Suprapubic skin (tissue), 4 donors: Measurements from ENCODE around the gene CREB3L1. TPM values are rescaled to one million over a fixed set of nuclear protein-coding genes. Genes with fewer than 3 reads are reported as not detected.

ENCODE experiments used
- DNase-seq, 2 donors: peaks; one replicate each; pipeline ENCODE4 v3.0.0-alpha.2; 2019; ENCODE audit warnings: low spot score in 2 of 2
- H3K27ac ChIP-seq: fragments of 200-600 bp; sonication (generic); one replicate; pipeline ENCODE4 v1.5.1; 2019
- H3K27me3 ChIP-seq: fragments of 200-600 bp; sonication (generic); one replicate; pipeline ENCODE4 v1.5.1; 2019
- H3K36me3 ChIP-seq: fragments of 200-600 bp; sonication (generic); one replicate; pipeline ENCODE4 v1.5.1; 2019
- H3K4me1 ChIP-seq: fragments of 200-600 bp; sonication (generic); one replicate; pipeline ENCODE4 v1.5.1; 2019
- H3K4me3 ChIP-seq: fragments of 200-600 bp; sonication (generic); one replicate; pipeline ENCODE4 v1.5.1; 2019; ENCODE audit warnings: mild to moderate bottlenecking
- H3K9me3 ChIP-seq: fragments of 200-600 bp; sonication (generic); one replicate; pipeline ENCODE4 v1.5.1; 2019
- EP300 ChIP-seq: sonication (generic); formaldehyde crosslinking; IDR thresholded peaks from one replicate; pipeline ENCODE4 v1.6.1; 2017; ENCODE audit warnings: antibody characterized with exemption
- POLR2A ChIP-seq, 2 donors: fragments of 450-650 bp; IDR thresholded peaks; one replicate each; pipeline ENCODE4 v1.6.1; 2017; ENCODE audit warnings: antibody characterized with exemption in 2 of 2, mild to moderate bottlenecking in 2 of 2, moderate library complexity in 2 of 2
- POLR2AphosphoS5 ChIP-seq, 3 donors: sonication (generic); formaldehyde crosslinking; IDR thresholded peaks; one replicate each; pipeline ENCODE4 v1.6.1; 2017; ENCODE audit warnings: antibody characterized with exemption in 3 of 3
- WGBS: methylation state at CpG from one replicate; pipeline ENCODE4 v1.1.5; 2018; 5-methylcytosine and 5-hydroxymethylcytosine counted together
- total RNA-seq, 4 donors: library from RNA; depleted of rRNA; stranded (reverse); fragments of >200 nt; gene quantifications; one replicate each; pipeline ENCODE4 v1.1.0, GENCODE V29; 2016
- TF ChIP-seq, protein P1 (sequence below), 2 donors: fragments of 200-600 bp in 1 of 2; fragments of 450-650 bp in 1 of 2; sonication (generic) in 1 of 2; IDR thresholded peaks; one replicate each; pipeline ENCODE4 v1.5.1; 2016 to 2019; ENCODE audit warnings: antibody characterized with exemption in 2 of 2, mild to moderate bottlenecking in 1 of 2, moderate library complexity in 1 of 2

Gene CREB3L1
- total RNA-seq, 4 donors from 2014 or later: 0.79 to 2.3 (median 1.5) TPM

GRCh38 chr11:46291441-46292150, 14.1 kb downstream of the CREB3L1 start:
- Histone ChIP-seq H3K36me3 (no peaks in the 10 kb centered on the region), H3K4me1 (peaks cover 61% of the 10 kb centered on the region), H3K27me3 (peaks cover 4% of the 10 kb centered on the region), H3K4me3 (no peak overlapping the region), H3K27ac (peak overlapping the region; percentile 24), H3K9me3 (no peaks in the 10 kb centered on the region)
- TF ChIP-seq EP300 (no peak), POLR2A (IDR thresholded peaks at IDR 0.05) (no peak), POLR2AphosphoS5 (IDR thresholded peaks at IDR 0.05) (no peak)
- TF ChIP-seq, protein P1, sequence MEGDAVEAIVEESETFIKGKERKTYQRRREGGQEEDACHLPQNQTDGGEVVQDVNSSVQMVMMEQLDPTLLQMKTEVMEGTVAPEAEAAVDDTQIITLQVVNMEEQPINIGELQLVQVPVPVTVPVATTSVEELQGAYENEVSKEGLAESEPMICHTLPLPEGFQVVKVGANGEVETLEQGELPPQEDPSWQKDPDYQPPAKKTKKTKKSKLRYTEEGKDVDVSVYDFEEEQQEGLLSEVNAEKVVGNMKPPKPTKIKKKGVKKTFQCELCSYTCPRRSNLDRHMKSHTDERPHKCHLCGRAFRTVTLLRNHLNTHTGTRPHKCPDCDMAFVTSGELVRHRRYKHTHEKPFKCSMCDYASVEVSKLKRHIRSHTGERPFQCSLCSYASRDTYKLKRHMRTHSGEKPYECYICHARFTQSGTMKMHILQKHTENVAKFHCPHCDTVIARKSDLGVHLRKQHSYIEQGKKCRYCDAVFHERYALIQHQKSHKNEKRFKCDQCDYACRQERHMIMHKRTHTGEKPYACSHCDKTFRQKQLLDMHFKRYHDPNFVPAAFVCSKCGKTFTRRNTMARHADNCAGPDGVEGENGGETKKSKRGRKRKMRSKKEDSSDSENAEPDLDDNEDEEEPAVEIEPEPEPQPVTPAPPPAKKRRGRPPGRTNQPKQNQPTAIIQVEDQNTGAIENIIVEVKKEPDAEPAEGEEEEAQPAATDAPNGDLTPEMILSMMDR (IDR thresholded peaks at IDR 0.05): no peak
- DNase-seq: no peak
- WGBS: 47% methylated on average over 10 of the region's 10 CpGs

DNA sequence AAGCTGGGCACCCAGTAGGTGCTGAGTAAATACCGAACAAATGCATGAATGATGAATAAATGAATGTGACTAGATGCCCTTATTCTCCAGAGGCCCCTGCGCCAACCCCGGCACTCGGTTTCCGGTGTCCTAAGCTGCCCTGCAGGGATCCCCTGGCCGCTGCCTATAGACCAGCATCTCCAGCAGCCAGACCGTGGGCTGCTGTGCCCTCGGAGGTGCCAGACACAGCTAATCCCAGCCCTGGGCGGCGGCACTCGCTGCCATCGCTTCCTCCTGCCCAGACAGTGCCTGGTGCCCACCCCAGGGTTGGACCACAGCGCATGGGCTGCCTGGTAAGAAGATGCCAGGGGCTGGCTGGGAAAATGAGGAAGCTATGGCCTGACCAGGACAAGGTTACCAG, 15.6 kb downstream of the CREB3L1 start:
- peaks cover 70% of the 10 kb centered on the region for H3K4me1 ChIP-seq

DNA sequence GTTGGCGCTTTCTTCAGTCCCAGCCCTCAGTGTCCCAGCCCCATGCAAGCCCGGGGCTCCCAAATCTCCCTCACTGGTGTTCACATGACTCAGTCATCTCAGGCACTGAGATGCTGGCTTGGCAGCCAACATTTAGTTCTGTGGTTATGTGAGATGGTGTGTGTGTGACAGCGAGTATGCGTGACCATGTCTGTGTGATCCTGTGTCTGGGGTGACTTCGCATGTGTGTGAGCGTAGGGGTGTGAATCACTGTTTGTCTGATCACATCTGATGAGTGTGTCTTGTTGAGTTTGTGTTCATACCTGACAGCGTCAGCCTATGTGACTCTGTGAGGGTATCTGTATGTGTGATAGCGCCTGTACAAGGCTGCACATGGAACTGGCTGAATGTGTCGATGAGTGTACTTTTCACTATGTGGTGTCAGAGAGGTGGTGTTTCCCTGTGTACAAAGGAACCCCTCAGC, 16.2 kb downstream of the CREB3L1 start:
- WGBS: 80% methylated on average over 8 of the region's 9 CpGs
- Histone ChIP-seq H3K27ac (peak overlapping the region; percentile 76), H3K9me3 (no peaks in the 10 kb centered on the region), H3K4me3 (no peak overlapping the region), H3K4me1 (peaks cover 70% of the 10 kb centered on the region), H3K27me3 (peaks cover 5% of the 10 kb centered on the region), H3K36me3 (no peaks in the 10 kb centered on the region)
- no peak for DNase-seq
- TF ChIP-seq, protein P1 (IDR thresholded peaks at IDR 0.05): no peak
- peak in 1 of 3 donors; percentile 48 for TF ChIP-seq POLR2AphosphoS5 (IDR thresholded peaks at IDR 0.05)

More for the DNA sequence above, 15.6 kb downstream of the CREB3L1 start:
- Histone ChIP-seq H3K27ac (peak overlapping the region; percentile 7), H3K9me3 (no peaks in the 10 kb centered on the region), H3K36me3 (no peaks in the 10 kb centered on the region), H3K4me3 (no peak overlapping the region), H3K27me3 (peaks cover 5% of the 10 kb centered on the region)
- TF ChIP-seq, protein P1 (IDR thresholded peaks at IDR 0.05): no peak
- no peak for TF ChIP-seq POLR2AphosphoS5 (IDR thresholded peaks at IDR 0.05)
- TF ChIP-seq POLR2A (IDR thresholded peaks at IDR 0.05): no peak
- TF ChIP-seq EP300: no peak
- no peak for DNase-seq
- WGBS: 83% methylated on average over 2 of the region's 13 CpGs

DNA sequence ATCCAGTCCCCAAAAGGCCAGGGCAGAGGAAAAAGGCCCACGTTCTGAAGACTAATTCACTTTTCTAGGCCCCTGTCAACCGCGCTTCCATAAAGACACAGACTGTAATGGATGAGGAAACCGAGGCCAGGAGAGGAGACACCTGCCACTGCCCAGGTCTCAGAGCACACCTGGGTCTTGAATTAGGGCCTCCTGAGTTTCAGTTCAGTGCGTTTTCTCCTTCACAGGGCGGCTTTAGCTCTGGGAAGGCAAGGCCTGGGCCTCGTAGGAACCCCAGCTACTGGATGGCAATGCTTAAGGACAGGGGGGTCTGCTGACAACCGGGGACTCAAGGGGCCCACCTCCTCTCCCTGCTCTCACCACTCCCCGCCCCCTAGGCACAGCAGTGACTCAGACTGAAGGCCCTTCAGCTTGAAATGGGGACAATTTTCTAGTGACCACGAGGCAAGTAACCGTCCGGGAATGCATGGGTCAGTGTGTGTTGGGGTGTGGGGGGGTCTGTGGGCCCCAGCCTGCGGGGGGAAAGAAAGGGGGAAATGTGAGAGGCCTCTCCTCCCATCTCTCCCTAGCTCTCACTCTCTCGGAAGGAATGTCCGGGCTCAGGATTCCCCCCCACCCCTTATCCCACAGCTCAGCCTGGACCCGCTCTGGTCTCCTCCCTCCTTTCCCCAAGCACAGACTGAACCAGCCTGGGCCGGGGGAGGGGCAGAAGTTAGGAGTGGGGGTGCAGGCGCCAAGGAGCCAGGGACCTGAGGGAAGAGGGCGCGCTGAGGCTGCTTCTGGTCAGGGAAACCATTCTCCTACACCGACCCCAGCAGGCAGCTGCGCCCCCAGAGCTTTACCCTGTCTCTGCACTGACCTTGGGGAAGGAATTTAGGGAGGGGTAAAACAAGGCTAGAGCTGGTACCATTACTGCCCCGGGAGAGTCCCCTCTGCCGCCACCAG, 17.2 kb downstream of the CREB3L1 start:
- Histone ChIP-seq H3K9me3 (no peaks in the 10 kb centered on the region), H3K4me3 (peak overlapping the region; percentile 49), H3K36me3 (no peaks in the 10 kb centered on the region), H3K27ac (peak overlapping the region; percentile 76), H3K4me1 (peaks cover 67% of the 10 kb centered on the region), H3K27me3 (peaks cover 5% of the 10 kb centered on the region)
- TF ChIP-seq POLR2A (IDR thresholded peaks at IDR 0.05) (no peak), POLR2AphosphoS5 (IDR thresholded peaks at IDR 0.05) (no peak), EP300 (no peak)
- TF ChIP-seq, protein P1 (IDR thresholded peaks at IDR 0.05): no peak
- no peak for DNase-seq
- WGBS: 51% methylated on average over 24 of the region's 24 CpGs
